GM18505 (cell line): ENCODE measurements around the gene TMEM204.

ENCODE experiments used
- ATAC-seq: cut with Tn5 transposase; IDR thresholded peaks from one replicate; pipeline ENCODE4 v1.9.1; 2021; ENCODE audit not compliant: unreplicated experiment
- POLR2A ChIP-seq: IDR thresholded peaks from 4 replicates; pipeline ENCODE4 v1.6.1; 2011; ENCODE audit warnings: borderline replicate concordance; ENCODE audit not compliant: insufficient read depth, insufficient read length; ENCODE audit errors: extremely low read depth

TMEM204 gene

GRCh38 chr16:1519831-1520230, 13.6 kb upstream of the TMEM204 start:
- ATAC-seq: no peak
- TF ChIP-seq POLR2A: no peak

DNA sequence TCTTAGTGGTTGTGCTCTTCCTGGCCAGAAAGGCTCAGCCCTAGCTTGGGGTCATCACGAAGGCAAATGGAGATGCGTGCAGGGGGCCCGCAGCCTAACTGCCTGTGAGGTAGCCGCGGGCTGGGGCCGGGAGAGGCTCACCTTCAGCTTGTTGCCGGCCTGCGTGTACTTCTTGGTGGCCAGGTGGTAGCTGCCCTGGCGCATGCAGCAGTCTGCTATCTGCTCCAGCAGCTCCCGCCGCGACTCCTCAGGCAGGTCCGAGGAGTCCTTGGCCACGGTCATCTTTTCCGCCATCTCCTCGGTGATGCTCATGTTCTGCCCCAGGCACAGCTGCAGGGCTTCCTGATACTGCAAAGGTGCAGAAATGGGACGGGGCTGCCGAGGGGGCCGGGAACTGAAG, 13.0 kb upstream of the TMEM204 start:
- ATAC-seq: no peak
- TF ChIP-seq POLR2A: no peak

- TF ChIP-seq POLR2A: no peak
- no peak for ATAC-seq
Measured at GRCh38 chr16:1523581-1524245, 9.8 kb upstream of the TMEM204 start.

- no peak for TF ChIP-seq POLR2A
- no peak for ATAC-seq
Measured at GRCh38 chr16:1524366-1524765, 9.1 kb upstream of the TMEM204 start.

DNA sequence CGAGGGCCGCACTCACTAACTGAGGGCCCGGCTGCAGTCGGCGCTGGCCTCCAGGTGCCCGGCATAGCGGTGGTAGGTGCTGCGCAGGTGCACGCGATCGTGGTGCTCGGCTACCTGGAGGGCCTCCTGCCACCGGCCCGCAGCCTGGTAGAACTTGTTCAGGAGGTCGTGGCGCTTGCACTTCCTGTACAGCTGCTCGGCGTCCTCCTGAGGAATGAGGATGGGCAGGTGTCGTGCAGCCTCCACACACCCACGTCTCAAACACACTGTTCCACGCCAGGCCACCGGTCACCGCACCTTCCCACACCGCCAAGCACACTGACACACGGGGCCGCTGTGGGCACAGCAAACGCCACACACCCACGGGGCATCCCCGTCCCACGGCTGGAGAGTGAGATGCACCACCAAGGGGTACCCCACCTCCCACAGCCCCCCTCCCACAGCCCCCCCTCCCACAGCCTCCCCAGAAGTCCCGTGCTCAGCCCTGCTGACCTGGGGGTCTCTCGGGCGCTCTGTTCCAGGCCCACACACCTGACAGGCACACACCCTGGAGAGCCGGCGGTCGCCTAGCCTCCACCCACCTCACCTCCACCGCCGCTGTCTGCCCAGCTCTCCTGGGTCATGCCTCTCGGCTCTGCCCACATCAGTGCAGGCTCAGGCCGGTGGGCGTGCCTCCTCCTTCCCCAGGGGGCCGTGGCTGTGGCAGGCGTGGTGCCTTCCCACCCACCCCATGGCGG, 7.4 kb upstream of the TMEM204 start:
- no peak for TF ChIP-seq POLR2A
- ATAC-seq: no peak

GRCh38 chr16:1526608-1527555, 6.6 kb upstream of the TMEM204 start:
- no peak for TF ChIP-seq POLR2A
- ATAC-seq: no peak

DNA sequence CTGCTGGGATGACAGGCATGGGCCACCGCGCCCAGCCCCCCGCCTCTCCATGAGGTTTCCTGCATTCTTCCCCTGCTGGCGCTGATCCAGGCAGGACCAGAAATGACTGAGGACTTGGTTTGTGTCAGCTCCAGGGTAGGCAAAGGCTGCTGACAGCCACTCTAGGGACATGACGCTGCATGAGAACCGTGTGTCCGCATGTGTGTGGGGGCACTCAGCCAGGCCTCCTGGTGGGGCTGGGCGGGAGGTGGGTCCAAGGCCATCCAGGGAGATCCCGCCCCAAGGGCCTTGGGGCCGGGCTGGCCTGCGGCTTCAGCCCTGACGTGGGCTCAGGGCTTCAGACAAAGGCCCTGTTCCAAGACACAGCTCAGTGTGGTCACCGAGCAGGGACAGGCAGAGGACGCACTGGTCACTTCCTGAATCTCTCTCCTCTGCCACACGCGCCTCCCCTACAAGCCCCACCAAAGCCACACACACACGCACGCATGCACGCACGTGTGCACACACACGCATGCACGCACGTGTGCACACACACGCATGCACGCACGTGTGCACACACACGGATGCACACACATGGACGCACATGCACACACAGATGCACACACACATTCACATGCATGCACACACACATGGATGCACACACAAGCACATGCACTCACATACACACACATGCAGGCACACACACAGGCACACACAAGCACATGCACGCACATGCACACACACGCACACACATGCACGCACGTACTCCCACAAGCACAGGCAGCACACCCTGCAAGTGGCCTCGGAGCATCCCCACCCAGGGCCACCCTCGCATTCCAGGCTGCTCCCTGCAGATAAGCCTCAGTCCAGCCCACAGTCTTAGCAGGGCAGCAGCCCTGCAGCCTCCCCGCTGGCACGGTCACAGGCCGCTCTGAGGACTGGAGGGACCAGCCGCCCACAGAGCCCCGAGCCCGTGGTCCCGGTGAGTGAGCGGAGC, 5.3 kb upstream of the TMEM204 start:
- TF ChIP-seq POLR2A: no peak
- no peak for ATAC-seq

DNA sequence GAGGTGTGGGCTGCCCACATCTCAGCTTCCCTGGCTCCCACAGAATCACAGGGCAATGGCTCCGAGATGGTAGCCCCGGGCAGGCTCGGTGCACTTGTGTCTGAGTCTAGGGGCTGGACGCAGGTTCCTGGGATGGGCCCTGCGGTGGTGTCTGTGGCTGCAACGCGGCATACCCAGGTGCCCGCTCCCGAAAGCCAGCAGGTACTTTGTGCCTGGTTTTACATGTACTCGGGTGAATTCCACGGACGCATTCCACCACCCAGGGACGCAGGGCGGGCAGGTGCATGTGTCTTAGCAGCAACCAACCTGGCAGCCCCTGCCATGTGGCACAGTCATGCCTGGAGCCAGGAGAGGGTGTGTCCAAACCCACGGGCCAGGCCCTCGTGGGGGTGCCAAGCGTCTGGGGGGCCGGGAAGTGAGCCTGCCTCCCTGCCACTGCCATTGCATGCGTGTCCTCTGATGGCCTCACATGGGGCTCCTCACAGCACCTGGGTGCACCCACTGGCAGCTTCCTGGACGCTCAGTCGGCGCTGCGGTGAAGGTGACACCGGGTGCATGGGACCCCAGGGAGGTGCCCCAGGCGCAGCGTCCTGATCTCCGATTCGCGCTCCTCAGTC, 4.4 kb upstream of the TMEM204 start:
- no peak for ATAC-seq
- TF ChIP-seq POLR2A: no peak

GRCh38 chr16:1530349-1530882, 3.0 kb upstream of the TMEM204 start:
- TF ChIP-seq POLR2A: no peak
- no peak for ATAC-seq

- no peak for TF ChIP-seq POLR2A
- no peak for ATAC-seq
Measured at GRCh38 chr16:1530883-1531637, 2.4 kb upstream of the TMEM204 start.

GRCh38 chr16:1531638-1531910, 1.9 kb upstream of the TMEM204 start:
- no peak for TF ChIP-seq POLR2A
- ATAC-seq: no peak
